ENCODE measurements around the gene KRTAP3-2. TPM values are rescaled to one million over a fixed set of nuclear protein-coding genes. Genes with fewer than 3 reads are reported as not detected.

The KRTAP3-2 gene
- total and polyA plus RNA-seq, 2 experiments from 2014 or later = not detected

GRCh38 chr17:41019415-41019814 lies 19.7 kb upstream of the KRTAP3-2 start:
- Histone ChIP-seq H3K4me2 (ENCODE audit: unreplicated experiment) (no peak overlapping the region), H3K9me2 (ENCODE audit: insufficient read depth) (no peaks in the 10 kb centered on the region), H3K27me3 (replicated peaks; ENCODE audit: insufficient read depth) (no peaks in the 10 kb centered on the region), H2AFZ (no peak overlapping the region), H3K9me3 (ENCODE audit: low read depth) (no peaks in the 10 kb centered on the region), H3K79me2 (ENCODE audit: insufficient read depth) (no peaks in the 10 kb centered on the region), H4K20me1 (ENCODE audit: insufficient read depth) (no peaks in the 10 kb centered on the region), H3F3A (ENCODE audit: insufficient read depth) (peaks cover 4% of the 10 kb centered on the region; the same call in 1 of the 2 replicates), H3K4me1 (ENCODE audit: insufficient read depth) (no peaks in the 10 kb centered on the region), H3K36me3 (ENCODE audit: low read depth) (no peaks in the 10 kb centered on the region), H3K27ac (no peak overlapping the region), H3K9ac (no peak overlapping the region), H3K4me3 (no peak overlapping the region)
- DNase-seq = no peak
- in situ Hi-C loops (cut with MboI) = no loop called here
- 94 to 100% methylated on average over 3 of the region's 3 CpGs for WGBS, 2 experiments (ENCODE audit: low coverage in 1 of 2, low lambda C conversion rate in 2 of 2, missing lambda C conversion rate in 2 of 2)
- no peak for TF ChIP-seq EZH2phosphoT487 (IDR thresholded peaks at IDR 0.05; ENCODE audit: insufficient read depth, low read depth)

GRCh38 chr17:41018541-41018940 lies 18.8 kb upstream of the KRTAP3-2 start:
- H3K27ac ChIP-seq = no peak overlapping the region
- H4K20me1 ChIP-seq (ENCODE audit: insufficient read depth) = no peaks in the 10 kb centered on the region
- 92 to 97% methylated on average over 3 of the region's 3 CpGs for WGBS, 2 experiments (ENCODE audit: low coverage in 1 of 2, low lambda C conversion rate in 2 of 2, missing lambda C conversion rate in 2 of 2)
- no peaks in the 10 kb centered on the region for H3K79me2 ChIP-seq (ENCODE audit: insufficient read depth)
- H3K4me1 ChIP-seq (ENCODE audit: insufficient read depth) = peaks cover 7% of the 10 kb centered on the region
- no peak for TF ChIP-seq EZH2 (IDR thresholded peaks at IDR 0.05; ENCODE audit: insufficient read depth, poor library complexity, severe bottlenecking)
- no peak for TF ChIP-seq EZH2phosphoT487 (IDR thresholded peaks at IDR 0.05; ENCODE audit: insufficient read depth, low read depth)
- H3K4me3 ChIP-seq = no peak overlapping the region
- no peaks in the 10 kb centered on the region for H3K9me3 ChIP-seq (ENCODE audit: low read depth)
- no peaks in the 10 kb centered on the region for H3K9me2 ChIP-seq (ENCODE audit: insufficient read depth)
- H3K36me3 ChIP-seq (ENCODE audit: low read depth) = no peaks in the 10 kb centered on the region
- H3K27me3 ChIP-seq (replicated peaks; ENCODE audit: insufficient read depth) = no peaks in the 10 kb centered on the region
- peaks cover 11% of the 10 kb centered on the region for H3F3A ChIP-seq (ENCODE audit: insufficient read depth)
- H2AFZ ChIP-seq = no peak overlapping the region
- H3K9ac ChIP-seq = no peak overlapping the region
- DNase-seq = no peak
- H3K4me2 ChIP-seq (ENCODE audit: unreplicated experiment) = no peak overlapping the region
- in situ Hi-C loops (cut with MboI) = no loop called here

GRCh38 chr17:41016578-41017215 lies 17.0 kb upstream of the KRTAP3-2 start:
- no peaks in the 10 kb centered on the region for H3K9me2 ChIP-seq (ENCODE audit: insufficient read depth)
- H3K4me3 ChIP-seq = no peak overlapping the region
- in situ Hi-C loops (cut with MboI) = no loop called here
- H3K4me2 ChIP-seq (ENCODE audit: unreplicated experiment) = no peak overlapping the region
- H3K9me3 ChIP-seq (ENCODE audit: low read depth) = no peaks in the 10 kb centered on the region
- DNase-seq = no peak
- no peak for TF ChIP-seq EZH2 (IDR thresholded peaks at IDR 0.05; ENCODE audit: insufficient read depth, poor library complexity, severe bottlenecking)
- TF ChIP-seq EZH2phosphoT487 (IDR thresholded peaks at IDR 0.05; ENCODE audit: insufficient read depth, low read depth) = no peak
- no peak overlapping the region for H3K27ac ChIP-seq
- WGBS, 2 experiments (ENCODE audit: low coverage in 1 of 2, low lambda C conversion rate in 2 of 2, missing lambda C conversion rate in 2 of 2) = 90 to 92% methylated on average over 13 of the region's 13 CpGs
- no peaks in the 10 kb centered on the region for H3K27me3 ChIP-seq (replicated peaks; ENCODE audit: insufficient read depth)
- H3K4me1 ChIP-seq (ENCODE audit: insufficient read depth) = peaks cover 16% of the 10 kb centered on the region
- H2AFZ ChIP-seq = no peak overlapping the region
- H3K9ac ChIP-seq = no peak overlapping the region
- H3K36me3 ChIP-seq (ENCODE audit: low read depth) = no peaks in the 10 kb centered on the region
- peaks cover 28% of the 10 kb centered on the region for H3F3A ChIP-seq (ENCODE audit: insufficient read depth)
- no peaks in the 10 kb centered on the region for H4K20me1 ChIP-seq (ENCODE audit: insufficient read depth)
- H3K79me2 ChIP-seq (ENCODE audit: insufficient read depth) = no peaks in the 10 kb centered on the region

- Histone ChIP-seq H4K20me1 (ENCODE audit: insufficient read depth) (no peaks in the 10 kb centered on the region), H3K4me2 (ENCODE audit: unreplicated experiment) (no peak overlapping the region), H3F3A (ENCODE audit: insufficient read depth) (peaks cover 28% of the 10 kb centered on the region), H3K27ac (no peak overlapping the region), H3K27me3 (replicated peaks; ENCODE audit: insufficient read depth) (no peaks in the 10 kb centered on the region), H2AFZ (no peak overlapping the region), H3K9ac (no peak overlapping the region), H3K9me2 (ENCODE audit: insufficient read depth) (no peaks in the 10 kb centered on the region), H3K79me2 (ENCODE audit: insufficient read depth) (no peaks in the 10 kb centered on the region), H3K4me1 (ENCODE audit: insufficient read depth) (peaks cover 16% of the 10 kb centered on the region), H3K4me3 (no peak overlapping the region), H3K9me3 (ENCODE audit: low read depth) (no peaks in the 10 kb centered on the region), H3K36me3 (ENCODE audit: low read depth) (no peaks in the 10 kb centered on the region)
- DNase-seq = no peak
- in situ Hi-C loops (cut with MboI) = no loop called here
- WGBS, 2 experiments (ENCODE audit: low coverage in 1 of 2, low lambda C conversion rate in 2 of 2, missing lambda C conversion rate in 2 of 2) = 74 to 78% methylated on average over 7 of the region's 7 CpGs
- TF ChIP-seq EZH2phosphoT487 (IDR thresholded peaks at IDR 0.05; ENCODE audit: insufficient read depth, low read depth) (no peak), EZH2 (IDR thresholded peaks at IDR 0.05; ENCODE audit: insufficient read depth, poor library complexity, severe bottlenecking) (no peak)
Measured at GRCh38 chr17:41015454-41015853, 15.7 kb upstream of the KRTAP3-2 start.

Data from GM23248 (cell line).